ENCODE data around the gene LRFN4. TPM values are rescaled to one million over a fixed set of nuclear protein-coding genes. Genes with fewer than 3 reads are reported as not detected.

LRFN4 gene
- total RNA-seq, 1 donor from 2014 or later = 33.7 TPM

GRCh38 chr11:66888282-66888681 is 31.4 kb downstream of the LRFN4 start:
- TF ChIP-seq CTCF (IDR thresholded peaks at IDR 0.05; ENCODE audit: insufficient read depth, low read depth, low read length) (no peak), EZH2 (IDR thresholded peaks at IDR 0.05; ENCODE audit: insufficient read depth, low read length) (no peak)
- Histone ChIP-seq H3K4me2 (ENCODE audit: low read length) (no peak overlapping the region), H3K79me2 (ENCODE audit: insufficient read depth, low read length) (no peaks in the 10 kb centered on the region), H3K27ac (ENCODE audit: low read depth, low read length) (no peak overlapping the region), H3K9me3 (ENCODE audit: insufficient read depth, low read depth, low read length) (no peaks in the 10 kb centered on the region), H3K27me3 (ENCODE audit: insufficient read depth, low read length) (no peaks in the 10 kb centered on the region), H4K20me1 (ENCODE audit: insufficient read depth, low read length) (no peaks in the 10 kb centered on the region), H2AFZ (ENCODE audit: low read depth, low read length) (no peak overlapping the region), H3K9ac (ENCODE audit: low read length) (no peak overlapping the region), H3K4me3 (ENCODE audit: insufficient read depth, low read depth, low read length) (no peak overlapping the region), H3K4me1 (ENCODE audit: insufficient read depth, low read length) (peaks cover 34% of the 10 kb centered on the region), H3K36me3 (ENCODE audit: insufficient read depth, low read length) (no peaks in the 10 kb centered on the region)
- H3K4me1 Mint-ChIP-seq (ENCODE audit: low read depth, unreplicated experiment) = peaks cover 28% of the 10 kb centered on the region
- DNase-seq (ENCODE audit: low read depth) = no peak
- no peaks in the 10 kb centered on the region for H3K9me3 Mint-ChIP-seq (ENCODE audit: unreplicated experiment)
- no peaks in the 10 kb centered on the region for H3K27me3 Mint-ChIP-seq (ENCODE audit: low read depth, unreplicated experiment)
- no peak overlapping the region for H3K27ac Mint-ChIP-seq (ENCODE audit: unreplicated experiment)
- H3K4me3 Mint-ChIP-seq (ENCODE audit: unreplicated experiment) = no peak overlapping the region
- H3K36me3 Mint-ChIP-seq (ENCODE audit: low read depth, unreplicated experiment) = no peaks in the 10 kb centered on the region
- no peak for FAIRE-seq

- Mint-ChIP-seq H3K36me3 (ENCODE audit: low read depth, unreplicated experiment) (no peaks in the 10 kb centered on the region), H3K27ac (ENCODE audit: unreplicated experiment) (no peak overlapping the region), H3K4me1 (ENCODE audit: low read depth, unreplicated experiment) (peaks cover 27% of the 10 kb centered on the region), H3K4me3 (ENCODE audit: unreplicated experiment) (no peak overlapping the region), H3K9me3 (ENCODE audit: unreplicated experiment) (no peaks in the 10 kb centered on the region), H3K27me3 (ENCODE audit: low read depth, unreplicated experiment) (no peaks in the 10 kb centered on the region)
- Histone ChIP-seq H3K4me2 (ENCODE audit: low read length) (no peak overlapping the region), H3K36me3 (ENCODE audit: insufficient read depth, low read length) (no peaks in the 10 kb centered on the region), H2AFZ (ENCODE audit: low read depth, low read length) (no peak overlapping the region), H3K4me1 (ENCODE audit: insufficient read depth, low read length) (peaks cover 30% of the 10 kb centered on the region), H3K9me3 (ENCODE audit: insufficient read depth, low read depth, low read length) (no peaks in the 10 kb centered on the region), H4K20me1 (ENCODE audit: insufficient read depth, low read length) (no peaks in the 10 kb centered on the region), H3K27ac (ENCODE audit: low read depth, low read length) (no peak overlapping the region), H3K79me2 (ENCODE audit: insufficient read depth, low read length) (no peaks in the 10 kb centered on the region), H3K4me3 (ENCODE audit: insufficient read depth, low read depth, low read length) (no peak overlapping the region), H3K9ac (ENCODE audit: low read length) (no peak overlapping the region), H3K27me3 (ENCODE audit: insufficient read depth, low read length) (peaks cover 2% of the 10 kb centered on the region)
- no peak for DNase-seq (ENCODE audit: low read depth)
- no peak for FAIRE-seq
- TF ChIP-seq CTCF (IDR thresholded peaks at IDR 0.05; ENCODE audit: insufficient read depth, low read depth, low read length) (no peak), EZH2 (IDR thresholded peaks at IDR 0.05; ENCODE audit: insufficient read depth, low read length) (no peak)
Measured at GRCh38 chr11:66889960-66890359, 33.1 kb downstream of the LRFN4 start.

- H3K4me3 ChIP-seq (ENCODE audit: insufficient read depth, low read depth, low read length) = no peak overlapping the region
- H3K27me3 ChIP-seq (ENCODE audit: insufficient read depth, low read length) = peaks cover 2% of the 10 kb centered on the region
- H3K4me1 ChIP-seq (ENCODE audit: insufficient read depth, low read length) = peaks cover 16% of the 10 kb centered on the region
- Mint-ChIP-seq H3K4me1 (ENCODE audit: low read depth, unreplicated experiment) (peaks cover 22% of the 10 kb centered on the region), H3K27ac (ENCODE audit: unreplicated experiment) (peak overlapping the region; percentile 83), H3K27me3 (ENCODE audit: low read depth, unreplicated experiment) (no peaks in the 10 kb centered on the region), H3K9me3 (ENCODE audit: unreplicated experiment) (no peaks in the 10 kb centered on the region), H3K4me3 (ENCODE audit: unreplicated experiment) (peak overlapping the region; percentile 45), H3K36me3 (ENCODE audit: low read depth, unreplicated experiment) (no peaks in the 10 kb centered on the region)
- peak overlapping the region; percentile 59 for H3K4me2 ChIP-seq (ENCODE audit: low read length)
- H4K20me1 ChIP-seq (ENCODE audit: insufficient read depth, low read length) = no peaks in the 10 kb centered on the region
- TF ChIP-seq CTCF (IDR thresholded peaks at IDR 0.05; ENCODE audit: insufficient read depth, low read depth, low read length) (no peak), EZH2 (IDR thresholded peaks at IDR 0.05; ENCODE audit: insufficient read depth, low read length) (no peak)
- FAIRE-seq (peak; percentile 72), DNase-seq (ENCODE audit: low read depth) (peak; percentile 93)
- no peaks in the 10 kb centered on the region for H3K9me3 ChIP-seq (ENCODE audit: insufficient read depth, low read depth, low read length)
- H3K36me3 ChIP-seq (ENCODE audit: insufficient read depth, low read length) = no peaks in the 10 kb centered on the region
- peak overlapping the region; percentile 49 for H3K27ac ChIP-seq (ENCODE audit: low read depth, low read length)
- H3K79me2 ChIP-seq (ENCODE audit: insufficient read depth, low read length) = no peaks in the 10 kb centered on the region
- no peak overlapping the region for H2AFZ ChIP-seq (ENCODE audit: low read depth, low read length)
- no peak overlapping the region for H3K9ac ChIP-seq (ENCODE audit: low read length)
Measured at GRCh38 chr11:66891851-66892660, 35.2 kb downstream of the LRFN4 start.

Measured in astrocyte (in vitro differentiated cells and primary cell).